ENCODE results near the gene AP3M1.

DNA sequence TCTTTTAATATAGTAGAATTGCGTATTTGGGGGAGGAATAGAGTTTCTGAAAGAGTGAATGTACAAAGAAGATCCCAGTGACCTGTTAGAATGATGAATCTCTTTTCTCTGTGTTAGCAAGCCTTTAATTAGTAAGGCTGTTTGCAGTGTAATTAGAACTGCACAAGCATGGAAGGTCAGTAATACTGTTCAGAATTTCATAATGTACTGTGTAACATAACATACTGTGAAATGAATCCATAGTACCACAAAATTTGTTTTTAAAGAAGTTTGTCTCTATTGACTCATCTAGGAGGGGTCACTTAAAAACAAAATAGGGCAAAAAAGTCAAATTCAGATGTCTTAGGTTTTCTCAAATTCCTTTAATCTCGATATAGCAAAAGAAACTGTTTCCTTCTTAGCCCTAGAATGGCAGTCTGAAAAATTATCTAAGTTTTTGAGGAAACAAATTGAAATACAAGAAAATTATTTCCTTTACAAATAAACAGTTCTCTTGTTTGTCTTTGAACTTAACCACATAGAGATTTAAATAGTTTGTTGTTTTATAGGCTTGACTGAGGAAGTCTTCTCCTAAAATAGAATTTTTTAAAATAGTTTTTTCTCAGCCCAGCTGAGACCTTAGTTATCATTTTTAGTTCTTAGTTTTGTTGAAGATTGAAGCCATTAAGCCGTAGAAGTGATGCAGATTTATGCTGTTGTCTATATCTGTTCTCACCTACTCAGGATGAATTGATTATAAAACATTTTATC is 12.9 kb upstream of the AP3M1 start:
- TF ChIP-seq, protein P1, sequence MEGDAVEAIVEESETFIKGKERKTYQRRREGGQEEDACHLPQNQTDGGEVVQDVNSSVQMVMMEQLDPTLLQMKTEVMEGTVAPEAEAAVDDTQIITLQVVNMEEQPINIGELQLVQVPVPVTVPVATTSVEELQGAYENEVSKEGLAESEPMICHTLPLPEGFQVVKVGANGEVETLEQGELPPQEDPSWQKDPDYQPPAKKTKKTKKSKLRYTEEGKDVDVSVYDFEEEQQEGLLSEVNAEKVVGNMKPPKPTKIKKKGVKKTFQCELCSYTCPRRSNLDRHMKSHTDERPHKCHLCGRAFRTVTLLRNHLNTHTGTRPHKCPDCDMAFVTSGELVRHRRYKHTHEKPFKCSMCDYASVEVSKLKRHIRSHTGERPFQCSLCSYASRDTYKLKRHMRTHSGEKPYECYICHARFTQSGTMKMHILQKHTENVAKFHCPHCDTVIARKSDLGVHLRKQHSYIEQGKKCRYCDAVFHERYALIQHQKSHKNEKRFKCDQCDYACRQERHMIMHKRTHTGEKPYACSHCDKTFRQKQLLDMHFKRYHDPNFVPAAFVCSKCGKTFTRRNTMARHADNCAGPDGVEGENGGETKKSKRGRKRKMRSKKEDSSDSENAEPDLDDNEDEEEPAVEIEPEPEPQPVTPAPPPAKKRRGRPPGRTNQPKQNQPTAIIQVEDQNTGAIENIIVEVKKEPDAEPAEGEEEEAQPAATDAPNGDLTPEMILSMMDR (conservative IDR thresholded peaks at IDR 0.05 in 1 of 2, IDR thresholded peaks at IDR 0.05 in 1 of 2; ENCODE audit: low read depth in 1 of 2, low read length in 2 of 2), result no peak
- no peak for TF ChIP-seq EZH2 (IDR thresholded peaks at IDR 0.05; ENCODE audit: low read length, missing control alignments)
